Neural progenitor cell (in vitro differentiated cells): ENCODE measurements around the gene ZNF423.

ENCODE experiments used
- EZH2 ChIP-seq: fragments of 200-600 bp; sonication (generic); IDR thresholded peaks from 2 replicates; pipeline ENCODE4 v1.6.1; 2017; ENCODE audit warnings: antibody characterized with exemption, mild to moderate bottlenecking, moderate library complexity
- TF ChIP-seq, protein P1 (sequence below): fragments of 200-600 bp; sonication (generic); IDR thresholded peaks from 2 replicates; pipeline ENCODE4 v1.5.1; 2017; ENCODE audit warnings: antibody characterized with exemption, mild to moderate bottlenecking

DNA sequence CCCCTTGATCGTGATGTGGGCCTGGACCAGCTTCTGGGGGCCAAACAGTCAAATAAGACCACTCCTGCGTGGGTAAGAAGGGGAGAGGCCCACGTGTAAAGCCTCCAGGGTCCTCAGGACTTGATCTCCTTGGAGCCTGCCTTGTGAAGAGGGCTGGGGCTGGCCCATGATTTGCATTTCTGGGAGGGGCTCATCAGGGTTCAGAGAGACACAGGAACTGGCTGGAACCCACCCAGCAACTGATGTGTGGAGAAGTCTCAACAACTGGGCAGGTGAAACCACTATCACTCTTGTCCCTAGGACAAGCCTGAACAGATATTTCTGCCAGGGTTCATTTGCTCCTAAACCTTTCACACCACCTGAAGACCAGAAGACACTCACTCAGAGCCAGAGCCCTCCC lies 214.7 kb downstream of the ZNF423 start:
- TF ChIP-seq, protein P1, sequence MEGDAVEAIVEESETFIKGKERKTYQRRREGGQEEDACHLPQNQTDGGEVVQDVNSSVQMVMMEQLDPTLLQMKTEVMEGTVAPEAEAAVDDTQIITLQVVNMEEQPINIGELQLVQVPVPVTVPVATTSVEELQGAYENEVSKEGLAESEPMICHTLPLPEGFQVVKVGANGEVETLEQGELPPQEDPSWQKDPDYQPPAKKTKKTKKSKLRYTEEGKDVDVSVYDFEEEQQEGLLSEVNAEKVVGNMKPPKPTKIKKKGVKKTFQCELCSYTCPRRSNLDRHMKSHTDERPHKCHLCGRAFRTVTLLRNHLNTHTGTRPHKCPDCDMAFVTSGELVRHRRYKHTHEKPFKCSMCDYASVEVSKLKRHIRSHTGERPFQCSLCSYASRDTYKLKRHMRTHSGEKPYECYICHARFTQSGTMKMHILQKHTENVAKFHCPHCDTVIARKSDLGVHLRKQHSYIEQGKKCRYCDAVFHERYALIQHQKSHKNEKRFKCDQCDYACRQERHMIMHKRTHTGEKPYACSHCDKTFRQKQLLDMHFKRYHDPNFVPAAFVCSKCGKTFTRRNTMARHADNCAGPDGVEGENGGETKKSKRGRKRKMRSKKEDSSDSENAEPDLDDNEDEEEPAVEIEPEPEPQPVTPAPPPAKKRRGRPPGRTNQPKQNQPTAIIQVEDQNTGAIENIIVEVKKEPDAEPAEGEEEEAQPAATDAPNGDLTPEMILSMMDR, result no peak
- TF ChIP-seq EZH2, result no peak
